ENCODE measurements around the gene SLFN14.
A peak's percentile ranks its signal among the peaks of the same experiment; 100 is the strongest.
"Not testable (repeated sequence)": the region's sequence is repeated elsewhere in the genome, so short reads cannot be mapped to it uniquely, and the experiment has no call there.

SLFN14 gene

GRCh38 chr17:35578197-35578928 lies 17.7 kb upstream of the SLFN14 start, which contains the start of gene PEX12:
TSS of gene PEX12 (minus strand) at chr17:35578571. CDS start at chr17:35578021, 550 bp downstream.
- H3K27ac ChIP-seq: peak within 1 kb of the TSS; percentile 90
- peak; percentile 80 for TF ChIP-seq ZFX (IDR thresholded peaks at IDR 0.05)
- no peak for TF ChIP-seq CTCF (conservative IDR thresholded peaks at IDR 0.05)

- H3K27ac ChIP-seq: peak overlapping the region; percentile 90
- TF ChIP-seq ZFX (IDR thresholded peaks at IDR 0.05) (no peak), CTCF (conservative IDR thresholded peaks at IDR 0.05) (no peak)
Measured at GRCh38 chr17:35577830-35578196, 17.2 kb upstream of the SLFN14 start.

GRCh38 chr17:35575759-35576158 lies 15.1 kb upstream of the SLFN14 start:
- H3K27ac ChIP-seq: no peak overlapping the region
- TF ChIP-seq ZFX (IDR thresholded peaks at IDR 0.05) (no peak), CTCF (conservative IDR thresholded peaks at IDR 0.05) (no peak)

- H3K27ac ChIP-seq: no peak overlapping the region
- no peak for TF ChIP-seq CTCF (conservative IDR thresholded peaks at IDR 0.05)
- TF ChIP-seq ZFX (IDR thresholded peaks at IDR 0.05): no peak
Measured at GRCh38 chr17:35569405-35569804, 8.8 kb upstream of the SLFN14 start.

- H3K27ac ChIP-seq: peak overlapping the region; percentile 76
- no peak for TF ChIP-seq CTCF (conservative IDR thresholded peaks at IDR 0.05)
- no peak for TF ChIP-seq ZFX (IDR thresholded peaks at IDR 0.05)
Measured at GRCh38 chr17:35568561-35568960, 7.9 kb upstream of the SLFN14 start.

GRCh38 chr17:35566968-35567367 lies 6.3 kb upstream of the SLFN14 start:
- TF ChIP-seq CTCF (conservative IDR thresholded peaks at IDR 0.05) (no peak), ZFX (IDR thresholded peaks at IDR 0.05) (no peak)
- H3K27ac ChIP-seq: peak overlapping the region; percentile 76; the same call in 1 of the 2 replicates

GRCh38 chr17:35563181-35563580 lies 2.6 kb upstream of the SLFN14 start:
- not testable (repeated sequence) for H3K27ac ChIP-seq

All from C4-2B (cell line).